GM18873 (cell line): ENCODE results near the gene LAT.
"Not testable (repeated sequence)": the region's sequence is repeated elsewhere in the genome, so short reads cannot be mapped to it uniquely, and the experiment has no call there.

ENCODE experiments used
- ATAC-seq: cut with Tn5 transposase; IDR thresholded peaks from one replicate; pipeline ENCODE4 v1.9.1; 2021; ENCODE audit warnings: mild to moderate bottlenecking, moderate library complexity, moderate number of reproducible peaks; ENCODE audit not compliant: unreplicated experiment, low FRiP score

The LAT gene

DNA sequence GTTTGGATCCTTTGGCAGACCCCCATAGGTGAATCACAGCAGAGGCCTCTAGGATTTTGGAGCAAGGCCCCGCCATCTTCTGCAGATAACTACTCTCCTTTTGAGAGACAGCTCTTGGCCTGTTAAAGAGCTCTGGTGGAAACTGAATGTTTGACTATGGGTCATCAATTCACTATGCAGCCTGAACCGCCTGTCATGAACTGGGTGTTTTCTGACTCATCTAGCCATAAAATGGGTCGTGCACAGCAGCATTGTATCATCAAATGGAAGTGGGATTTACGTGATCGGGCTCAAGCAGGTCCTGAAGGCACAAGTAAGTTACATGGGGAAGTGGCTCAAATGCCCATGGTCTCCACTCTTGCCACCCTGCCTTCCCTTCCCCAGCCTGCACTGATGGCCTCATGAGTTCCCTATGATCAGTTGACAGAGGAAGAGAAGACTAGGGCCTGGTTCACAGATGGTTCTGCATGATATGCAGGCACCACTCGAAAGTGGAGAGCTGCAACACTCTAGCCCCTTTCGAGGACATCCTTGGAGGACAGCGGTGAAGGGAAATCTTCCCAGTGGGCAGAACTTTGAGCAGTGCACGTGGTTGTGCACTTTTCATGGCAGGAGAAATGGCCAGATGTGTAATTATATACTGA, 19.8 kb downstream of the LAT start:
- not testable (repeated sequence) for ATAC-seq

DNA sequence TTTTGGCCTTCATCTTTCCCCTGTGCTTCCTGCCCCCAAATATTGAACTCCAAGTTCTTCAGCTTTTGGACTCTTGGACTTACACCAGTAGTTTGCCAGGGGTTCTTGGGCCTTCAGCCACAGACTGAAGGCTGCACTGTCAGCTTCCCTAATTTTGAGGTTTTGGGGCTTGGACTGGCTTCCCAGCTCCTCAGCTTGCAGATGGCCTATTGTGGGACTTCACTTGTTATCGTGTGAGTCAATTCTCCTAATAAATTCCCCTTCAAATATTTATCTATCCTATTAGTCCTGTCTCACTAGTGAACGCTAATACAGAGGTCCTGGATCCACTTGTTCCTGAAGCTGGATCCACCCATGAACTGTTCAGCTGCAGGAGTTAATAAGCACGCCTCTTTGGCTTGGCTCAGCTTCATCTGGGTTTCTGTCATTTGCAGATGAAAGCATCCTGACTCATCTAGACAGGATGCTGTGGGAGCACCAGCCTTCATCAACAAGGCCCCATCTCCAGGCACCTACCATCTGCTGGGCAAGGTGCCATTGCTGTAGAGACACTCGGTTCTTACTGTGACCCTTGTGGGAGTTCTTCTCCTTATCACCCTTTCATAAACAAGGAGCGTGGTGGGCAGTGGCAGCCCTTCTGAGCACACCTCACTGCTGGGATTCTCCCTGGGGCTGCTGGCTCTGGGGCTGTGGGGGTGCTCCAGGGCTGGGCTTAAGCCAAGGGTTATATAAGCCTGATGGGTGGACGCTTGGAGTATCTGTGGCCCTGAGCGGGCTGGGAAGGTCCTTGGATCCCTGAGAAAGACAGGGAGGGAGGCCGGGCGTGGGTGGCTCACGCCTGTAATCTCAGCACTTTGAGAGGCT, 23.1 kb downstream of the LAT start:
- no peak for ATAC-seq

DNA sequence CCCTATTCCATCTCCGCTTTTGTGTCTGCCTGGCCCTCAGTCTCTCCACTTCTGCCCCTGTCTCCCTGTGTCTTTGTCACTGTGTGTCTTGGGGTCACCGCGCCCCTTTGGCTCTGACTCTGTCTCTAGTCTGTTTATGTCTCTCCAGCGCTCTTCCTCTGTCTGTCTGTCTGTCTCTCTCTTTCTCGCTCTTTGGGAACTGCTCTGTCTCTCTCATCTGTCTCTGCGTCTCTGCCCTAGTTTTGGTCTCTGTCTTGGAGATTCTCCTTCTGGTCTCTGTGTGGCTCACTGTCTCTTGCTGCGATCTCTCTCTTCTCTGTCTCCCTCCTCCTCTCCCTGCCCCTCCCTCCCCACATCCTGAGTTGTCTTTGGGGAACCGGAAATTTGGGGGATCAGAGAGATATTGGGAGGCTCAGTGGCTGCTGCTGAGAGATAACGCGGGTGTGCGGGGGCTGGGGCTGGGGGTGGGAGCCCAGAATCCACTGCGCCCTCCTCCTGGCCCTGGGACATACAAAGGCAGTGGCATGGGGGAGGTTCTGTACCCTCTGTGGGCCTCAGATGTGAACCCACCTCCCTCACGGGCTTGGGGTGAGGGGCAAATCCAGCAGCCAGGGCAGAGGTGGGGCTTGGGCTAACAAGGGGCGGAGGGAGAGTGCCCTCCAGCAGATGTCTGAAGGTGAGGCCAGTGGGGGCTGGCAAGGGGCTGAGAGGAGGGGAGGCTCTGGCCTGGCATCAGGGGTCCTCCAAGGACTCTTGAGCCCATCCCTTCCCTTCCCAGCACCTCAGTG, 24.4 kb downstream of the LAT start:
- no peak for ATAC-seq

DNA sequence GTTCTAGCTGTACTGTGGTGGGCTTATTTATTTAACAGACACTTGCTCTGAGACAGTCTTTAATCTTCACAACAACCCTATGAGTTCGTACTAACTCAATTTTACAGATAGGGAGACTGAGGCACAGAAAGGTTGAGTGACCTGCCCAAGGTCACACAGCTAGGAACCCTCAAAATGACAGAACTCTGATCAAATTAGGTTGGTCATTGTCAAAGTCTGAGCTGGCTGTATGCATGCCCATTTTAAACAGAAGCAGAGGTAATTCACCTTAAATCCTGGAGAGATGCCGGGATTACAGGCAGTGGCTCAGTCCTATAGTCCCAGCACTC, 24.9 kb downstream of the LAT start:
- no peak for ATAC-seq

DNA sequence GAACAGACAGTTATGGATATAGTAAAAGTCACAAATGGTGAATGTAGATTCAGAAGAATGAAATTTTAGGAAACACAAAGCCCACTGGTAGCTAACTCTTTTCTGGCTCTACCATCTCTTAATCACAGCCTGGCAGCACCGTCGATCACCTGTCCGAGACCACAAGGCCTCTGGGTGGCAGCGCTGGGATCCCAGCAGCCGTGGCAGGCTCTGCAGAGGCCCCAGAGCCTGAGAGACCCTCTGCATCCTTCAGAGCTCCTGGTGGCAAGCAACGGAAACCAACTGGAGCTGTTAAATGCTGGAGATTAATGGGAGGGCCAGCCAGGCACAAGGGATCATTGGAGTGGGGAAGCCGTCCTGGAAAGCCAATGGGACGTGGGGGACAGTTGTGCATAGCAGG, 26.3 kb downstream of the LAT start:
- ATAC-seq: no peak

DNA sequence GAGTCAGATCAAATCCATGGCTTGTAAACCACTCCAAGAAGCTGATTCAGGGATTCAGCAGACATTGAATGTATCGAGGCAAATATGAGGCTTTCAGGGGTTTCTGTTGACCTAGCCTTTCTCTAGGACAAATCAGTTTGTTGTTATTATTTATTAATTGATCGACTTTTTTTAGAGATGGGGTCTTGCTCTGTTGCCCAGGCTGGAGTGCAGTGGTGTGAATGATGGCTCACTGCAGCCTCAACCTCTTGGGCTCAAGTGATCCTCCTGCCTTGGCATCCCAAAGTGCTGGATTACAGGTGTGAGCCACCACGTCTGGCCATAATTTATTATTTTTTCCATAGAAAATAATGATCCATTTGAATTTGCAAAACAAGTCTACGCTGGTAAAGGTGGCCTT, 27.0 kb downstream of the LAT start:
- no peak for ATAC-seq

DNA sequence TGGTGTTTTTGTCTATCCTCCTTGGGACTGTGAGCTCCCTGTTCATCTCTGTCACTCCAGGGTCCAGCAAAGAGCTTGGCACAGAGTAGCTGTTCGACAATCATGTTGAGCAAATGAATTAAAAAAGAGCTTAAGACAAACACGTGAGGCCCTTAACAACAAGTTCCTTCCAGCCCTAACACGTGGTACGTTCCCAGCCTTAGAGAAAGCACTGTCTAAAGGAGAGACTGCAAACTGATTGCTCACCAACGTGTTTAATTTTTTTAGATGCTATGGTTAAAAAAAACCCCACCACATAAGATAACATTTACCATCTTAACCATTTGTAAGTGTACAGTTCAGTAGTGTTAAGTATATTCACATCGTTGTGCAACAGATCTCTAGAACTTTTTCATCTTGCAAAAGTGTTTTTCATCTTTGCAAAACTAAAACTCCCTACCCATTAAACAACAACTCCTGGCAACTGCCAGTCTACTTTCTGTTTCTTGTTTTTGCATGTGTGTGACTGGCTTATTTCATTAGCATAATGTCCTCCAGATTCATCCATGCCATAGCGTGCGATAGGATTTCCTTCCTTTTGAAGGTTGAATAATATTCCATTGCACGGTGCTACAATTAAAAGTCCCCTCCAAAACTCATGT, 28.2 kb downstream of the LAT start:
- no peak for ATAC-seq

DNA sequence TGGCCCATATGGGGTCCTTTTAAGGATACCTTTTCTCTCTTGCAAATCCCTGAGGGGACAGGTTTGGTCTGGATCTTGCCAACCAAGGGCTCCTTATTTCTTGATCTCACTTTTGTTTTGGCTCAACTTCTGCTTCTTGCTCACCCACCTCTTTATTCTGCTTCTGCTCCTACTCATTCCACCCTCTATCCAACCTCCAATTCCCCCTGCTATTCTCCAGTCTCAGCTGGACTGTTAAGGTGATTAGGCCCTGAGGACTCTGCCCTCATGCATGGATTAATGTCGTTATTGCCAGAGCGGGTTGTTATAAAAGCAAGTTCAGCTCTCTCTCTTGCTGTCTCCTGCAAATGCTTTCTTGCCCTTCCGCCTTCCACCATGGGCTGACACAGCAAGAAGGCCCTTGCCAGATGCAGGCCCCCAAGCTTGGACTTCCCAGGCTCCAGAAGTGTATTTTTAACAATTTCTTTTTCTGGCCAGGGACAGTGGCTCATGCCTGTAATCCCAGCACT, 29.8 kb downstream of the LAT start:
- ATAC-seq: no peak

DNA sequence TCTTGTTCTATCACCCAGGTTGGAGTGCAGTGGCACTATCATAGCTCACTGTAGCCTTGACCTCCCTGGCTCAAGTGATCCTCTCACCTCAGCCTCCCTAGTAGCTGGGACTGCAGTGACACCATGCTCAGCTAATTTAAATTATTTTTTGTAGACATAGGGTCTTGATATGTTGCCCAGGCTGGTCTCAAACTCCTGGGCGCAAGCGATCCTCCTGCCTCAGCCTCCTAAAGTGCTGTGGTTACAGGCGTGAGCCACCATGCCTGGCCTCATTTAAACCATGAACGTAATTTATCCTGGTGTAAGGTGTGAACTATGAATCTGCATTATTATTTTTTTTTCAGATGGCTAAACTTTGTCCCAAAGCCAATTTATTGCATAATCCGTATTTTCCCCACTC, 37.3 kb downstream of the LAT start:
- ATAC-seq: no peak

DNA sequence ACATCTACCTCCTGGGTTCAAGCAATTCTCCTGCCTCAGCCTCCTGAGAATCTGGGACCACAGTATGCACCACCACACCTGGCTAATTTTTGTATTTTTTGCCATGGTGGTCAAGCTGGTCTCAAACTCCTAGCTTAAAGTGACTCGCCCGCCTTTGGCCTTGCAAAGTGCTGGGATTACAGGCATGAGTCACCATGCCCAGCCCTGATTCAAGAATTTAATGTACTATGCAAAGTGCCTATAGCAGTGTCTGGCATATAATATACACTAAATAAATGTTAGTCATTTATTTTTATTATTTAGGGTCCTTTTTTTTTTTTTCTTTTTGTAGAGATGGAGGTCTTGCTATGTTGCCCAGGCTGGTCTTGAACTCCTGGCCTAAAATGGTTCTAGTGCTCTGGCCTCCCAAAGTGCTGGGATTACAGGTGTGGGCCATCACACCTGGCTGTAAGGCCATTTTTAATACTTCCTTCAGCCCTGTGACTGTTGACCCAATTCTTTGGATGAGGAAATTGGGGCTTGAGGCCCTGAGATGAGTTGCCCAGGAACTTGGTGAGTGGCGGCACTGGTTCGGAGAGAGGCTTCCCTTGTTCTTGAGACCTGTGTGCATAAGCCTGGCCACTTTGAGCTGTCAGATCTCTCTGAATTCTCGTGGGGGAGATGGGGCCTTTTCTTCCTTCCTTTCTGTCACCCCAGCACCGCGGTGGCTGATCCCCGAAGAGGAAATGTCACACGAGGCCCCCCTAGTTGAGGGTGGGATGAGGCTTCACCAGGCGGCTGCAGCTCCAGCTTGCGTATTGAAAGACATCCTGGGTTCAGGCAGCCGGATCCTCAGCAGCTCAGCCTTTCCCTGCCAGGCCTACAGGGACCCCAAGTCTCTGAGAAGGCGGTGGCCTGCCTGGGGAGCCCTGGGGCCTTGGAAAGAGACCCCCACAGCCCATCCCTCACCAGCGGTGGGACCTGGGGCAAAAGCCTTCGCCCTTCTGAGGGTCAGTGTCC, 38.7 kb downstream of the LAT start:
- no peak for ATAC-seq

DNA sequence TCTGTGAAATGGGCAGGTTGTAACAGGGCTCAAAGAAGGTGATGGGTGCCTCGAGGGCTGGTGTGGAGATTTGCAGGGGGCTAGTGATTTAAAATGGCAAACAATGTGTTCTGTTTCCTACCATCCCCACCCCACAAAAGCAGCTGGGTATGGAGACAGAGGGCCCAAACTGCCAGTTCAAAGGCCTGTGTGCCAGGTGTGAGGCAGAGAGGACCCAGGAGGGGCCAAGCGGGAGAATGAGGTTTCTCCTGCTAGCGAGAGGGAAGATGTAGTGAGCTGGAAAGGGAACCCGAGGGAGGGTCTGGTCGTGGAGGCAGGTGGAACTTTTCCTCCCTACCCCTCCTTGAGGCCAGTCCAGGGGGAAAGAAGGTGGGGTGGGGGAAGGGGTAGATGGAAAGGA, 39.4 kb downstream of the LAT start:
- no peak for ATAC-seq

DNA sequence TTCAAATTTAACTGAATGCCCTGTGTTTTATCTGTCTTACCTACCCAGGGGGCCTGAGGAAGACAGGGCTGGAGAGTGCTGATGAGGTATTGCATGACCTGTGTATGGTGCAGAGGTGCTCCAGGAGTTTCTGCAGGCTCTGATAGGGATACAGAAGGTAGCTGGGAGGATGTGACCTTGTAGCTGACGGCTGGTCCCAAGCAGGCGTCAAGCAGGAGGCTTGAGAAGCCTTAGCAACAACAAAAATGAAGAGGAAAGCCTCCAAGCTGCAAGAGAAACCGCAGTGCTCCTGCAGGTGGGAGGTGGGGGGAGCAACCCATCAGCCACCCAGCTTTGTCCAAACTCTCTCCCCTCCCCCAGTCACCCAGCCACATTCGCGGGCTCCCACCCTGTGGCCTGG, 40.4 kb downstream of the LAT start:
- ATAC-seq: no peak

DNA sequence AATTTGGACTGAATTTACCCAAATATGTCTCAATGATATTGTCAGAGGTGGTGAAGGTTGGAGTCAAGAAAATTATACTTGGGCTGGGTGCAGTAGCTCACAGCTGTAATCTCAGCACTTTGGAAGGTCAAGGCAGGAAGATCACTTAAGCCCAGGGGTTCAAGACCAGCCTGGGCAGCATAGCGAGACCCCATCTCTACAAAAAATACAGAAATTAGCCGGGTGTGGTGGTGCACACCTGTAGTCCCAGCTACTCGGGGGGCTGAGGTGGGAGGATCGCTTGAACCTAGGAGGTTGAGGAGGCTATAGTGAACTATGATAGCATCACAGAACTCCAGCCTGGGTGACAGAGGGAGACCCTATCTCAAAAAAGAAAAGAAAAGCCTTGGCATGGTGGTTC, 40.9 kb downstream of the LAT start:
- no peak for ATAC-seq

DNA sequence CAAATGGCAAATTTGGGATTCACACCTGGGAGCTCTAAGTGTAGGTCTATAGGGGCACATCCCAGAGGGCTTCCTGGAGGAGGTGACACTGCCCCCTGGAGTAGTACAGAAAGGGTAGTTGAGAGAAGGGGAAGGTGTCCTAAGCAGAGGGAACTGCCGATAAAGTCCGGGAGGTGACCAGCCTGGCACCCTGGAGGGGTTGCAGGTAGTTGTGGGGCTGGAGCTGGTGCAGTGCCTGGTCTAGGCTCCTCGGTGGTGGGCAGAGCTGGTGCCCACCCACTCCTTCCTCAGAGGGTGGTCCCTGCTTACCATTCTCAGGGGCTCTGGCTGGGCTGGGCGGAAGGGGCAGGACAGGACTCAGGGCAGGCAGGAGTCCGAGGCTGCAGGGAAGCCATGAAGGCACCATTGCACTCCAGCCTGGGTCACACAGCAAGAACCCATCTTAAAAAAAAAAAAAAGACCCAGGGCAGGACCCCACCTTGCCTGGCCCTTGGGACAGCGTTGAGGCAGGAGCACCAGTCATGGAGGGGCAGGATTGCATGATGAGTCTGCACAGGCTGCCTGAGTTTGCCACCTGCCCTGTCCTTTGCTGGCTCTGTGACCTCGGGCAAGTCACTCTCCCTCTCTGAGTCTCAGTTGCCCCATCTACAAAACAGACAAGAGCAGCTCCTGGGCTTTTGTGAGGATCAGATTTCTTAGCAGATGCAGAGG, 43.8 kb downstream of the LAT start:
- no peak for ATAC-seq

DNA sequence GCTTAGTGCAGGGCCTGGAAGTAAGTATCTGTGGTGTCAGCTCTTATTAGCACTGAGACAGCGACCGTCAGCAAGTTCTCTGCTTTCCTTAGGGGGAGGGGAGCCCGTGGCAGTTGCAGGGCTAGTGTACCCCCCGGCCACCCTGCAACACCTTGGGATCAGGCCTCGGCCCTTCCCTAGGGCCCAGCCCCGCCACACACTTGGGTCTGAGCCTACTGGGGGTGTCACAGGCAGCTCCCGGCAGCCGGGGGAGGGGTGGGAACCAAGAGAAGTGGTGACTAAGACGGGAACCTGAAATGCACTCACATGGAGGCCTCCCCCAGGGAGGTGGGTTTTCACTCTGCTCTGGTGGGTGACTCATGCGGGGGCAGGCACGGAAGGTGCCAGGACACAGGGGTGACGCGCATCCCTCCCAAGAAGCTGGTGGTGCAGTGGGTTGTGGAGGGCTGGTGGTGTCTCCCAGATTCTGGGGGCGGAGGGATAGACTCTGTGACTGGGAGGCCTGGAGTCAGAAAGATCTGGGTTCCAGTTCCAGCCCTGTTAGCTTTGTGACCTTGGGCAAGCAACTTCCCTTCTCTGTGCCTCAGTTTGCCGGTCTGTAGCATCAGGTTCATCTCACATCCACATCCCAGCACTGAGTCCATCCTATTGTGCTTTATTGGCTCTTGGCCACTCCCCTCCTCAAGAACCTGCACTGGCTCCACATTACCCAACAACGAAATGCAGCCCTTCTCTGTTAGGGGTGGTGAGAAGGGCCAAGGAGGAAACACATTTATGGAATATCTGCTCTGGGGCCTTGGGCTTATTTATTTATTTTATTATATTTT, 44.5 kb downstream of the LAT start:
- ATAC-seq: no peak

DNA sequence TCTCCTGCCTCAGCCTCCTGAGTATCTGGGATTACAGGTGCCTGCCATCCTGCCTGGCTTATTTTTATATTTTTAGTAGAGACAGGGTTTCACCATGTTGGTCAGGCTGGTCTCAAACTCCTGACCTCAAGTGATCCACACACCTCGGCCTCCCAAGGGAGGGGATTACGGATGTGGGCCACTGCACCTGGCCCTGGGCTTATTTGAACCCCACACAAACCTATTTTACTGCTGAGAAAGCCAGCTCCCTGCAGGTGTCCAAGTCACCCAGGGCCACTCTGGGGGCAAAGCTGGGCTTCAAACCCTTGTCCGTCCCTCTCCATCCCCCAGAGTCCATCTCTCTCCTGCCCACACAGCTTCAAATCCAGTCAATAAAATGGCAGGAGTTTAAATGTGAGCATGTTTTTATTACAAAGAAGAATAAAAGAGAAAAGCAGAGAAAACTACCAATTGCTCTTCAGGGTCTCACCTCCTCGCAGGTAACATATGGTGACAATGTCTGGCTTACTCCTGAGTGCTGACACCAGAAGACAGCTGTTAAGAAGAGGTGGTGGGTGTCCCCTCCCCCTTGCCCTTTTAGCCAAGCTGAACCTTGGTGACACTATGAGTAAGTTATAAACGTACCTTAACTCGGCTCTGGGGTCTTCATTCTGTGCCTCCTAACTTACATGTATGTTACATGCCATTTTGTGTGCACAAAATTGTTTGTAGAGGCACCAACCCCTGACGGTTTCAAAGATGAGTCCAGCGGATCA, 45.4 kb downstream of the LAT start:
- ATAC-seq: no peak
